IMR-90 (cell line): Measurements from ENCODE around the gene PRPF40A.
"Not testable (repeated sequence)": the region's sequence is repeated elsewhere in the genome, so short reads cannot be mapped to it uniquely, and the experiment has no call there.

ENCODE experiments used
- BHLHE40 ChIP-seq: fragments of 150-350 bp; IDR thresholded peaks from 2 replicates; pipeline ENCODE4 v1.6.1; 2016; ENCODE audit warnings: mild to moderate bottlenecking, low read depth, low read length
- CHD1 ChIP-seq: IDR thresholded peaks from 2 replicates; pipeline ENCODE4 v1.6.1; 2012; ENCODE audit warnings: low read depth, low read length, improper control_type of control experiment
- FOS ChIP-seq: fragments of 150-350 bp; IDR thresholded peaks from 2 replicates; pipeline ENCODE4 v1.6.1; 2016; ENCODE audit warnings: low read depth, low read length
- MAFK ChIP-seq: IDR thresholded peaks from 2 replicates; pipeline ENCODE4 v1.6.1; 2012; ENCODE audit warnings: low read depth, low read length, improper control_type of control experiment
- MAZ ChIP-seq: IDR thresholded peaks from 2 replicates; pipeline ENCODE4 v1.6.1; 2012; ENCODE audit warnings: low read depth, mild to moderate bottlenecking, low read length, improper control_type of control experiment, moderate library complexity, borderline replicate concordance
- POLR2A ChIP-seq: IDR thresholded peaks from 2 replicates; pipeline ENCODE4 v1.6.1; 2012; ENCODE audit warnings: mild to moderate bottlenecking, low read depth, low read length
- RCOR1 ChIP-seq: IDR thresholded peaks from 2 replicates; pipeline ENCODE4 v1.6.1; 2012; ENCODE audit warnings: mild to moderate bottlenecking, low read length, improper control_type of control experiment; ENCODE audit not compliant: insufficient replicate concordance
- RFX5 ChIP-seq: IDR thresholded peaks from 2 replicates; pipeline ENCODE4 v1.8.0; 2012; ENCODE audit warnings: low read depth, mild to moderate bottlenecking, low read length, moderate library complexity
- TF ChIP-seq, protein P1 (sequence below): conservative IDR thresholded peaks from 2 replicates; pipeline ENCODE4 v1.5.1; 2012; ENCODE audit warnings: mild to moderate bottlenecking, low read depth, low read length, improper control_type of control experiment

DNA sequence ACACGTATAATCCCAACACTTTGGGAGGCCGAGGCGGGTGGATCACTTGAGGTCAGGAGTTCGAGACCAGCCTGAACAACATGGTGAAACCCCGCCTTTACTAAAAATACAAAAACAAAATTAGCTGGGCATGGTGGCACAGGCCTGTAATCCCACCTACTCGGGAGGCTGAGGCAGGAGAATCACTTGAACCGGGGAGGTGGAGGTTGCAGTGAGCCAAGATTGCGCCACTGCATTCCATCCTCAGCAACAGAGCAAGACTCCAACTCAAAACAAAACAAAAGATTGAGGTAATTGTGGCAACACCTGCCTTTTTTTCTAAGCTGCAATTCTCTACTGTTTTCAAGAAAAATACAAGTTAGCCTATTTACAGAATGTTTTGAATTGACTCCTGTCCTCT, 5.4 kb upstream of the PRPF40A start:
- TF ChIP-seq CHD1, RFX5, MAFK, POLR2A, RCOR1, FOS, MAZ, BHLHE40: not testable (repeated sequence)
- TF ChIP-seq, protein P1, sequence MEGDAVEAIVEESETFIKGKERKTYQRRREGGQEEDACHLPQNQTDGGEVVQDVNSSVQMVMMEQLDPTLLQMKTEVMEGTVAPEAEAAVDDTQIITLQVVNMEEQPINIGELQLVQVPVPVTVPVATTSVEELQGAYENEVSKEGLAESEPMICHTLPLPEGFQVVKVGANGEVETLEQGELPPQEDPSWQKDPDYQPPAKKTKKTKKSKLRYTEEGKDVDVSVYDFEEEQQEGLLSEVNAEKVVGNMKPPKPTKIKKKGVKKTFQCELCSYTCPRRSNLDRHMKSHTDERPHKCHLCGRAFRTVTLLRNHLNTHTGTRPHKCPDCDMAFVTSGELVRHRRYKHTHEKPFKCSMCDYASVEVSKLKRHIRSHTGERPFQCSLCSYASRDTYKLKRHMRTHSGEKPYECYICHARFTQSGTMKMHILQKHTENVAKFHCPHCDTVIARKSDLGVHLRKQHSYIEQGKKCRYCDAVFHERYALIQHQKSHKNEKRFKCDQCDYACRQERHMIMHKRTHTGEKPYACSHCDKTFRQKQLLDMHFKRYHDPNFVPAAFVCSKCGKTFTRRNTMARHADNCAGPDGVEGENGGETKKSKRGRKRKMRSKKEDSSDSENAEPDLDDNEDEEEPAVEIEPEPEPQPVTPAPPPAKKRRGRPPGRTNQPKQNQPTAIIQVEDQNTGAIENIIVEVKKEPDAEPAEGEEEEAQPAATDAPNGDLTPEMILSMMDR, result not testable (repeated sequence)
